ENCODE results near the gene OPCML.

OPCML gene

DNA sequence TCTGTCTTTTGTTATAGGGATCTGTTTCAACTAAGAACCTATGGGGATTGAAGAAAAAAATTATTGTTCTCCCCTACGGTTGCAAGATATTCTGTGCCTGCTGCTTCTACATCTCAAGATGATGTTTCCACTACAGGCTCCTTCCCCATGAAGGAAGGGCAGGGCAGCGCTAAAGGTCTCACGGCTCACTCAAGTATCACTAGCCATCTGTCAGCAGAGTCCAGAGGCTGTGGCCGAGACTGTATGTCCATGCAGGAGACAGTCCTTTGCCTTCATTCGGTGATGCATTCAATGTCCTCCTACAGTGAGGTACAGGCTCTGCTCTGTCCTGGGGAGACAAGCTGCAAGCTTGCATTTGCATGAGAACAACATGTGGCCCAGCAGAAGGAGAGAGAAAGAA is 518.0 kb downstream of the OPCML start:
- H3F3A ChIP-seq (ENCODE audit: low read depth), result no peaks in the 10 kb centered on the region
- no peaks in the 10 kb centered on the region for H3K9me2 ChIP-seq (replicated peaks; ENCODE audit: low read depth, low read length)
- no peaks in the 10 kb centered on the region for H3K79me2 ChIP-seq (ENCODE audit: insufficient read depth, low read length)
- no peaks in the 10 kb centered on the region for H4K20me1 ChIP-seq (ENCODE audit: insufficient read depth, low read length, poor library complexity, severe bottlenecking)
- H2AFZ ChIP-seq (ENCODE audit: low read length), result no peak overlapping the region
- no peak overlapping the region for H3K9ac ChIP-seq (ENCODE audit: low read depth, low read length, poor library complexity, severe bottlenecking)
- no peaks in the 10 kb centered on the region; the same call in 1 of the 2 replicates for H3K9me3 ChIP-seq (ENCODE audit: insufficient read depth, low read depth, low read length)
- H3K4me1 ChIP-seq (ENCODE audit: insufficient read depth, low read length, poor library complexity, severe bottlenecking), result no peaks in the 10 kb centered on the region
- H3K4me3 ChIP-seq (ENCODE audit: low read length, poor library complexity, severe bottlenecking), result no peak overlapping the region
- TF ChIP-seq, protein P1, sequence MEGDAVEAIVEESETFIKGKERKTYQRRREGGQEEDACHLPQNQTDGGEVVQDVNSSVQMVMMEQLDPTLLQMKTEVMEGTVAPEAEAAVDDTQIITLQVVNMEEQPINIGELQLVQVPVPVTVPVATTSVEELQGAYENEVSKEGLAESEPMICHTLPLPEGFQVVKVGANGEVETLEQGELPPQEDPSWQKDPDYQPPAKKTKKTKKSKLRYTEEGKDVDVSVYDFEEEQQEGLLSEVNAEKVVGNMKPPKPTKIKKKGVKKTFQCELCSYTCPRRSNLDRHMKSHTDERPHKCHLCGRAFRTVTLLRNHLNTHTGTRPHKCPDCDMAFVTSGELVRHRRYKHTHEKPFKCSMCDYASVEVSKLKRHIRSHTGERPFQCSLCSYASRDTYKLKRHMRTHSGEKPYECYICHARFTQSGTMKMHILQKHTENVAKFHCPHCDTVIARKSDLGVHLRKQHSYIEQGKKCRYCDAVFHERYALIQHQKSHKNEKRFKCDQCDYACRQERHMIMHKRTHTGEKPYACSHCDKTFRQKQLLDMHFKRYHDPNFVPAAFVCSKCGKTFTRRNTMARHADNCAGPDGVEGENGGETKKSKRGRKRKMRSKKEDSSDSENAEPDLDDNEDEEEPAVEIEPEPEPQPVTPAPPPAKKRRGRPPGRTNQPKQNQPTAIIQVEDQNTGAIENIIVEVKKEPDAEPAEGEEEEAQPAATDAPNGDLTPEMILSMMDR (conservative IDR thresholded peaks at IDR 0.05; ENCODE audit: low read length), result no peak
- TF ChIP-seq EZH2phosphoT487 (IDR thresholded peaks at IDR 0.05; ENCODE audit: borderline replicate concordance), result no peak
- H3K36me3 ChIP-seq (ENCODE audit: insufficient read depth, low read length), result no peaks in the 10 kb centered on the region
- no peak overlapping the region for H3K4me2 ChIP-seq (ENCODE audit: low read depth, low read length, poor library complexity, severe bottlenecking)
- no peaks in the 10 kb centered on the region for H3K27me3 ChIP-seq (ENCODE audit: insufficient read depth, low read length, poor library complexity, severe bottlenecking)

DNA sequence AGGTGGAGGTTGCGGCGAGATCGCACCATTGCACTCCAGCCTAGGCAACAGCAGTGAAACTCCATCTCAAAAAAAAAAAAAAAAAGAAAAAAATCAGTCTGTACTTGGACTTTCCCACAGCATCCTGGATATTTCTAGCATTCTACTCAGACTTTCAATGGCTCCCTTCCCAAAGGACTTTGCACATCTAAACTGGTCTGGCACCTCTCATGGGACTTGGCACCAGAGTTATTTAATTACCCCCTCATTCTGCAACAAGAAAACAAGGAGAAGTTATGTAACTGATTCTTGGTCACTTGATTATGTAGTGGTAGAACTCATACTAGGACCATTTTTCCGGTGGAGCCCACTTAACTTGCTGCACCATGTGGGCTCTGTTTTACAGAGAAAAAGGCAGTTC is 519.5 kb downstream of the OPCML start:
- H3K36me3 ChIP-seq (ENCODE audit: insufficient read depth, low read length), result no peaks in the 10 kb centered on the region
- no peaks in the 10 kb centered on the region for H3F3A ChIP-seq (ENCODE audit: low read depth)
- no peak overlapping the region for H3K9ac ChIP-seq (ENCODE audit: low read depth, low read length, poor library complexity, severe bottlenecking)
- no peak overlapping the region for H3K4me2 ChIP-seq (ENCODE audit: low read depth, low read length, poor library complexity, severe bottlenecking)
- H3K4me1 ChIP-seq (ENCODE audit: insufficient read depth, low read length, poor library complexity, severe bottlenecking), result no peaks in the 10 kb centered on the region
- no peak for TF ChIP-seq EZH2phosphoT487 (IDR thresholded peaks at IDR 0.05; ENCODE audit: borderline replicate concordance)
- TF ChIP-seq, protein P1 (conservative IDR thresholded peaks at IDR 0.05; ENCODE audit: low read length), result no peak
- H3K27me3 ChIP-seq (ENCODE audit: insufficient read depth, low read length, poor library complexity, severe bottlenecking), result no peaks in the 10 kb centered on the region
- no peak overlapping the region for H2AFZ ChIP-seq (ENCODE audit: low read length)
- no peaks in the 10 kb centered on the region for H3K9me2 ChIP-seq (replicated peaks; ENCODE audit: low read depth, low read length)
- H3K79me2 ChIP-seq (ENCODE audit: insufficient read depth, low read length), result no peaks in the 10 kb centered on the region
- H4K20me1 ChIP-seq (ENCODE audit: insufficient read depth, low read length, poor library complexity, severe bottlenecking), result no peaks in the 10 kb centered on the region
- H3K4me3 ChIP-seq (ENCODE audit: low read length, poor library complexity, severe bottlenecking), result no peak overlapping the region
- H3K9me3 ChIP-seq (ENCODE audit: insufficient read depth, low read depth, low read length), result peaks cover 5% of the 10 kb centered on the region

DNA sequence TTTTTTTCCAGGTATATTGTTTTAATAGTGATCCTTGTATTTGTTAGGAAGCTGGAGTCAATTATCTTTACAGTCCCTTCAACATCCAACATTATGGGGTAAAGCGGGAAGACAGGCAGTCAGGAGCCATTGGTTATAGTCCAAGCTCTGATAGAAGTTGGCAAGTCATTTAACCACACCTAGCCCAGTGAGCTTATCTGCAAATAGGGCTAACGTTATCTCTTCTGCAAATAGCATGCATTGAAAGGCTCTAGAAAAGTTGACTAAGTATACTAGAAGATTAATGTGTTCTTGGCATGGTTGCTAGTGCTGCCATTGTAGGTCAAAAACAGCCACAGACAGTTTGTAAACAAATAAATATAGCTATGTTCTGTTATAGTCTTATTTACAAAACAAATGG is 520.7 kb downstream of the OPCML start:
- Histone ChIP-seq H3K27me3 (ENCODE audit: insufficient read depth, low read length, poor library complexity, severe bottlenecking) (no peaks in the 10 kb centered on the region), H3K36me3 (ENCODE audit: insufficient read depth, low read length) (no peaks in the 10 kb centered on the region), H3F3A (ENCODE audit: low read depth) (no peaks in the 10 kb centered on the region), H4K20me1 (ENCODE audit: insufficient read depth, low read length, poor library complexity, severe bottlenecking) (no peaks in the 10 kb centered on the region), H2AFZ (ENCODE audit: low read length) (no peak overlapping the region), H3K4me2 (ENCODE audit: low read depth, low read length, poor library complexity, severe bottlenecking) (no peak overlapping the region), H3K9me3 (ENCODE audit: insufficient read depth, low read depth, low read length) (peaks cover 5% of the 10 kb centered on the region; the same call in 1 of the 2 replicates), H3K9me2 (replicated peaks; ENCODE audit: low read depth, low read length) (no peaks in the 10 kb centered on the region), H3K79me2 (ENCODE audit: insufficient read depth, low read length) (no peaks in the 10 kb centered on the region), H3K9ac (ENCODE audit: low read depth, low read length, poor library complexity, severe bottlenecking) (no peak overlapping the region), H3K4me1 (ENCODE audit: insufficient read depth, low read length, poor library complexity, severe bottlenecking) (no peaks in the 10 kb centered on the region), H3K4me3 (ENCODE audit: low read length, poor library complexity, severe bottlenecking) (no peak overlapping the region)
- no peak for TF ChIP-seq EZH2phosphoT487 (IDR thresholded peaks at IDR 0.05; ENCODE audit: borderline replicate concordance)
- TF ChIP-seq, protein P1 (conservative IDR thresholded peaks at IDR 0.05; ENCODE audit: low read length), result no peak
